Coronary artery (tissue), 2 donors: Measurements from ENCODE around the gene RAP1GDS1.
"Not testable (repeated sequence)": the region's sequence is repeated elsewhere in the genome, so short reads cannot be mapped to it uniquely, and the experiment has no call there.

ENCODE experiments used
- DNase-seq: peaks from one replicate; pipeline ENCODE4 v3.0.0-alpha.2; 2017; ENCODE audit warnings: low spot score
- H3K27ac ChIP-seq, 2 donors: fragments of 200-600 bp; sonication (generic); one replicate each; pipeline ENCODE4 v1.5.1; 2016 to 2019
- H3K4me3 ChIP-seq: fragments of 200-600 bp; sonication (generic); 2 replicates; pipeline ENCODE4 v1.5.1; 2016; ENCODE audit warnings: mild to moderate bottlenecking, moderate library complexity
- CTCF ChIP-seq: fragments of 200-600 bp; sonication (generic); IDR thresholded peaks from one replicate; pipeline ENCODE4 v1.5.1; 2019; ENCODE audit warnings: antibody characterized with exemption

Gene RAP1GDS1

GRCh38 chr4:98406819-98407218, 145.6 kb downstream of the RAP1GDS1 start:
- DNase-seq = no peak
- H3K27ac ChIP-seq = no peak overlapping the region
- TF ChIP-seq CTCF = no peak
- H3K4me3 ChIP-seq = no peak overlapping the region

- no peak overlapping the region for H3K27ac ChIP-seq
- DNase-seq = no peak
These were observed 150.5 kb downstream of the RAP1GDS1 start for GRCh38 chr4:98411731-98412130.

GRCh38 chr4:98416844-98417243, 155.7 kb downstream of the RAP1GDS1 start:
- no peak overlapping the region for H3K4me3 ChIP-seq
- TF ChIP-seq CTCF = no peak

More at GRCh38 chr4:98411731-98412130, 150.5 kb downstream of the RAP1GDS1 start:
- no peak for TF ChIP-seq CTCF
- no peak overlapping the region for H3K4me3 ChIP-seq

GRCh38 chr4:98420151-98420550, 159.0 kb downstream of the RAP1GDS1 start:
- DNase-seq, H3K27ac ChIP-seq, H3K4me3 ChIP-seq: not testable (repeated sequence)

More at GRCh38 chr4:98416844-98417243, 155.7 kb downstream of the RAP1GDS1 start:
- no peak for DNase-seq
- H3K27ac ChIP-seq = no peak overlapping the region

- H3K27ac ChIP-seq = no peak overlapping the region
- no peak overlapping the region for H3K4me3 ChIP-seq
- no peak for DNase-seq
- TF ChIP-seq CTCF = no peak
These were observed 159.9 kb downstream of the RAP1GDS1 start for GRCh38 chr4:98421111-98421510.

- no peak for DNase-seq
These were observed 161.8 kb downstream of the RAP1GDS1 start for GRCh38 chr4:98423009-98423408.

GRCh38 chr4:98430708-98431403, 169.7 kb downstream of the RAP1GDS1 start:
- no peak overlapping the region for H3K4me3 ChIP-seq
- no peak overlapping the region for H3K27ac ChIP-seq
- TF ChIP-seq CTCF = no peak
- DNase-seq = no peak

More at GRCh38 chr4:98423009-98423408, 161.8 kb downstream of the RAP1GDS1 start:
- H3K4me3 ChIP-seq = no peak overlapping the region
- TF ChIP-seq CTCF = no peak
- H3K27ac ChIP-seq = no peak overlapping the region
